Fibroblast of gingiva (primary cell): ENCODE measurements around the gene APMAP.

Experiments used
- DNase-seq: peaks from one replicate; pipeline ENCODE4 v3.0.0-alpha.2; 2011; ENCODE audit warnings: low read depth

Gene APMAP

GRCh38 chr20:24987244-24987643 lies 5.3 kb downstream of the APMAP start:
- DNase-seq: no peak

DNA sequence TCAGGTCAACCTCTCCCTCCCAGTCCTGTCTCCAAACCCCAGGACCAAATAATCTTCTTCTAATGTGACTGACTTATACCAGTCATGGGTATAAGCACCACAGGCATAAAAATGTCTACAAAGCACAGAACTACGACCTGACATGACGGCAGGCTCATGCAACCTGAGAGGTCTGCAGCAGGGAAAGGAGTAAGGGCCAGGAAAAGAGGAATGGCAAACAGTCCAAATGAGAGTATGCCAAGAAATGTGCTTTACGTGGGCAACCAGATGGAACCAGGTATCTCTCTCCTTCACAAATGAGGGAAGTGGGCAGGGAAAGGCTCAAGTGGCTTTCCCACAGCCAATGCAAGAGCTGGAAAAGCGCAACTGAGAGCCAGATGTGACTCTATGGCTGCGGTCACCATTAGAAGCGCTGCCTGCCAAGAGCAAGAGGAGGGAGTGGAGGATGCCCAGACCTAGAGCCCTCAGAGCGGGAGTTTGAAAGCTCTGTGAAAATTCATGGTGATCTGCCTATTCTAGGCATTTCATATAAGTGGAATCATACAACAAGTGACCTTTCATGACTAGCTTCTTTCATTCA lies 6.0 kb downstream of the APMAP start:
- no peak for DNase-seq

DNA sequence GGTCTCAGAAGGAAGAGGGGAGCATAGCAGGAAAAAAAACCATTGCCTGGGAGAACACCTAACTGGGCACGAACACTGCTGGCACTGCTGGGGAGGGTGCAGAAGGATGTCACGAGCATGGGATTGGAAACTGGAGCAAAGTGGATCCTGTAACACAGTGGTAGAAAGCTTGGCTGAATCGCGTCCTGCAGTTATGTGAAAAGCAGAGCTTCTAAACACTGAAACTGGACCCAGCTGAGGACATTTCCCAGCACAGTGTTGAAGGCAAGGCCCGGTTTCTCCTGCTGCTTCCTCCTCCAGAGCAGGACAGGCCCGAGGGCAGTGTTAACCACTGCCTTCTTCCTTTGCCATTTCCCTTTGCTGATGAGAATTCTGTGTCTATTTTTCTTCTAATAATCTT lies 6.7 kb downstream of the APMAP start:
- no peak for DNase-seq

DNA sequence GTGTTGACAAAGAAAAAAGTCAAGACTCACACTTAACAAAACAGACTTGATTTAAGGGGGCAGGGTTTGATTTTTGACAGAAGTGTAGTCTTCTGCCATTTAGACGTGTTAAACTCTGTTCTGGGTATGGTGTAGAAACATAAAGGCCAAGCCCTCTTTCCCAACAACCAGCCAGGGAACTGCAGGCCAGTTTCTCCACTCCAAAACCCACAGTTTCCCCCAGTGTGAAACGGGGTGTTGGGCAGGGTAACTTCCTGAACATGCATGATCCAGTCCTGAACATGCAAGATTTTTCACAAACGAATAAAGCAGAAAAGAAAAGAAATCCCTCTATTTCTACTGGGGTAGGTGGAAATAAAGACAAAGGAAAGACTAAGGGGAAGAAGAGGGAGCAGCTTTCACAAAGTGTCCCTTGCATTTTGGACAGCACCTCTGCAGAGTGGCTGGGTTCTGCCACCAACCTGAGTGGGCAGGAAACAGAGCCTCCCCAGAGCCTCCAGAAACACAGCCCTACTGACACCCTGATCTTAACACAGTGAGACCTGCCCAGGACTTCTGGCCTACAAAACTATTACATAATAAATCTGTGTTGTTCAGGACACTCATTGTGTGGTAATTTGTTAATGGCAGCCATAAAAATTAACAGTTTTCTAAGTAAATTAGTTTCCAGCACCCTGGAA lies 7.5 kb downstream of the APMAP start:
- no peak for DNase-seq

DNA sequence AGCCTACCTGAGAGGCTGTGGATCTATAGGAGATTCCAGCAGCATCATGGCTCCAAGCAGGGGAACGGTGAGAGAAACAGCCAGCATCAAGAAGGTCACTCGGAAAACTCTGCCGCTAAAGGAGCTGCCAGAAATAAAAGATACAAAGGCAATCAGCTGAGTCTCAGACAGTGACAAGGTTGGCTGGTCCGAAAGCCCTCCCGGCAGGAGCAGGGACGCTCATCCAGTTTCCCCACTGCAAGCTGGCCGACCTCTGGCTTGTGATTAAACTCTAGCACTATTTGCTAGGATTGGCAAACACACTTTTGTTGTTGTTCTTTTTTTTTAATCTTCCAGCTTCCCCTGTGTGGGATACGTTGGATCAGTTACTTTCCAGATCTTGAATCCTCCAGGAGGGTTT lies 8.7 kb downstream of the APMAP start:
- no peak for DNase-seq

GRCh38 chr20:24981790-24982189 lies 10.8 kb downstream of the APMAP start:
- no peak for DNase-seq

DNA sequence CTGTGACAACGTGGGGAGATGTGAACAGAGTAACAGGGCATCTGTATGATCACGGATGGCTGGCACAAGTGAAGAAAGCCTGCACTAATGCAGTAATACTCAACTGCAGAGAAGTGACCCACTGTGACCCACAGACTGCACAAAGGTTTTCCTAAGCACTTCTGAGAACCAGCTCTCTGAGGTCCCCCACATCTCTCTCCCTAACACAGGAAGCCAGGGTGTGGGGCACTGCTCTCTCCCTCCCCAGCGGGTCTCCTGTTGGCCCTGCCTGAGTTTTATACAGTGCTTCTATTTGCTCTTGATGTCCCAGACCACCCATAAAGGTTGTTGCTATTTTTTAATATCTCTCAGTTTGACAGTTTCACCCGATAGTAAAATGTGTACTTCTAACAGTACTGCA lies 11.3 kb downstream of the APMAP start:
- DNase-seq: no peak

DNA sequence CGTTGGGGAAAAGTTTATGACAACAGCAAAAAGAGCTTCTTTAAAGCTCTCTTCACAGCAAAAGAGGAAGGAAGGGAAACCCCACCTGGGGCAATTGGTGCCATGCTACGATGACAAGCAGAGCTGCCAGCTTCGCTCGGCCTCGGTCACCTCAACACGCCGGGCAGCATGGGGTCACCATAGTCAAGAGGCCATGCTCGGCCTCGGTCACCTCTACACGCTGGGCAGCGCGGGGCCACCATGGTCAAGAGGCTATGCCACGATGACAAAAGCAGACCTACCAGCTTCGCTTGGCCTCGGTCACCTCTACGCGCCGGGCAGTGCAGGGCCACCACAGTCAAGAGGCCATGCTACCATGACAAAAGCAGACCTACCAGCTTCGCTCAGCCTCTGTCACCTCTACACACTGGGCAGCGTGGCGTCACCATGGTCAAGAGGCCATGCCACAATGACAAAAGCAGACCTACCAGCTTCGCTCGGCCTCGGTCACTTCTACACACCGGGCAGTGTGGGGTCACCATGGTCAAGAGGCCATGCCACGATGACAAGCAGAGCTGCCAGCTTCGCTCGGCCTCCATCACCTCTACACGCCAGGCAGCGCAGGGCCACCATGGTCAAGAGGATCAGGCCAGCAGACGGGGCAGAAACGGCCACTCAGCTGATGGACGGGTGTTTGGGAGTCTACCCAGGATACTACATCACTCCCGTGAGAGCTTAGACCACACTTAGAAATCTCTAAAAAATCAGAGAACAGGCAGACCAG lies 12.1 kb downstream of the APMAP start:
- no peak for DNase-seq

- no peak for DNase-seq
Observed at GRCh38 chr20:24979036-24979960, 13.3 kb downstream of the APMAP start.

GRCh38 chr20:24978513-24978912 lies 14.0 kb downstream of the APMAP start:
- DNase-seq: no peak

DNA sequence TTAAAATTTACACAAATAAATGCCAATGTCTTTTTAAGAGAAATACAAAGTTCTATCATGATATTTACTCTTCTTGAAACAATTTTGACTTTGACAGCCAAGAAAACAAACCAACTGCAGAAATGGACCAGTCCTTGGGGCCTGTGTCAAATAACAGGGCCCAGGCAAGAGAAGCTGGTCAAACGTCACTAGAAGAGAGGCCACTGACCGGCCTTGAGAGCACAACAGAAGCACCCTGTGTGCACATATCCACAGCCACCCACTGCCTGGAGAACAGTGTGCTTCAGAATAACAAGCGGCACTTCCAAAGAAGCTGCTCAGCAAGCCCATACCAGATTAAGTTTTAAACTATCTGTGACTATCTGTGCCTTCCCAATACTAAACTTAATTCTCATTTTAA lies 14.8 kb downstream of the APMAP start:
- no peak for DNase-seq

DNA sequence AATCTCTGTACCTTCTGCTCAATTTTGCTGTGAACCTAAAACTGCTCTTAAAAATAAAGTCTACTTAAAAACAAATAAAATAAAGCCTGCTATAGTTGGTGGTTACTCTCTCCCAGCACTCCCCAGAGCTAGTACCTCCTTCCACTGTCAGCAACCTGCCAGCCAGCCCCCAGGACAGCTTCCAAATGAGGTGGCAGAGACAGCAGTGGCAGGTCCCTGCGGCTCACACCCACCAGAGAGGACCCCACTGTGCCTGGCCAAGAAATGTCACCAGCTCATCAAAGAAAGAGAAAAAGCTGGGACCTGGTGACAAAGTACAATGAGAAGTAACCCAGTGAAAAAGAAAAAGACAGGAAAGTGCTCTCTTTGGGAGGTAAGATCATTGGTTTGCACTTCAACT lies 15.2 kb downstream of the APMAP start:
- DNase-seq: no peak

DNA sequence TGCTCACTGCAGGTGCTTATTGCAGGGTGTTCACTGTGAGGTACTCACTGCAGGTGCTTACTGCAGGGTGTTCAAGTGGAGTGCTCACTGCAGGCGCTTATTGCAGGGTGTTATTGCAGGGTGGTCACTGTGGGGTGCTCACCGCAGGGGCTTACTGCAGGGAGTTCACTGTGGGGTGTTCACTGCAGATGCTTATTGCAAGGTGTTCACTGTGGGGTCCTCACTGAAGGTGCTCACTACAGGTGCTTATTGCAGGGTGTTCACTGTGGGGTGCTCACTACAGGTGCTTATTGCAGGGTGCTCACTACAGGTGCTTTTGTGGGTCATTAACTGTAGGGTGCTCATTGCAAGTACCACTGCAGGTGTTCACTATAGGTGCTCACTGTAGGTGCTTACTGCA lies 20.2 kb downstream of the APMAP start:
- no peak for DNase-seq

DNA sequence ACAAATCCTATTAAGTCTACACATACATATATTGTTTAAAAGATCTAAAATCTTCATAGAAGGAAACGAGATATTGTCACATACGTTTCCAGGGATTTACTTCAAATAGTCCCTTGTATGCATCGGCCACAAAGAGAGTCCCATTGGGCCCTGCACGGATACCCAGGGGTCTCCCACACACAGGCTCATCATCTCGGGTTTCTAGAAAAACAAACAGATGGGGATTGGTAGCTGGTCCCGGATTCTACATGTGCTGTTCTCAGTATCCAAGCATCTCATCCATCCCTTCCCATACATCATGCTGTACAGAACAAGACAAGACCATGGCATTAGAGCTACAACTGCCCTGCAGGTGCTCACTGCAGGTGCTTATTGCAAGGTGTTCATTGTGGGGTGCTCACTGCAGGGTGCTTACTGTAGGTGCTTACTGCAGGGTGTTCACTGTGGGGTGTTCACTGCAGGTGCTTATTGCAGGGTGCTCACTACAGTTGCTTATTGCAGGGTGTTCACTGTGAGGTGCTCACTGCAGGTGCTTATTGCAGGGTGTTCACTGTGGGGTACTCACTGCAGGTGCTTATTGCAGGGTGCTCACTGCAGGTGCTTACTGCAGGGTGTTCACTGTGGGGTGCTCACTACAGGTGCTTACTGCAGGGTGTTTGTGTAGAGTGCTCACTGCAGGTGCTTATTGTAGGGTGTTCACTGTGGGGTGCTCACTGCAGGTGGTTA lies 21.0 kb downstream of the APMAP start:
- no peak for DNase-seq

DNA sequence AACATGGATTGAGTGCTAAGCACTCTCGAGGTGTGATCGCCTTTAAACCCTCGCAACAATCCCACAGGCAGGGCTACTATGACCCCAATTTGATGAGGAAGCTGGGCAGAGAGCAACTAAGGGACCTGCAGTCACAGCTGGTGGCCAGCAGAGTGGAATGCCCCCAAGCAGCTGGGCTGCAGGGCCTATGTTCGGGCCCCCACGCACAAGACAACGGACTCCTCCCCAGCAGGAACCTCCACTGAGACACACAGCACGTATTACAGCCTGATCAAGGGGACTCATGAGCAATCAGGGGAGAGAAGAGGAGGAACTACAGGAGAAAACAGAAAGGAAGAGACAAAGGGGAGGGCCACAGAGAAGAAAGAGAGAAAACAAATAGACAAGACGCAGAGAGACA lies 21.8 kb downstream of the APMAP start:
- no peak for DNase-seq

GRCh38 chr20:24970030-24970553 lies 22.5 kb downstream of the APMAP start:
- DNase-seq: no peak

DNA sequence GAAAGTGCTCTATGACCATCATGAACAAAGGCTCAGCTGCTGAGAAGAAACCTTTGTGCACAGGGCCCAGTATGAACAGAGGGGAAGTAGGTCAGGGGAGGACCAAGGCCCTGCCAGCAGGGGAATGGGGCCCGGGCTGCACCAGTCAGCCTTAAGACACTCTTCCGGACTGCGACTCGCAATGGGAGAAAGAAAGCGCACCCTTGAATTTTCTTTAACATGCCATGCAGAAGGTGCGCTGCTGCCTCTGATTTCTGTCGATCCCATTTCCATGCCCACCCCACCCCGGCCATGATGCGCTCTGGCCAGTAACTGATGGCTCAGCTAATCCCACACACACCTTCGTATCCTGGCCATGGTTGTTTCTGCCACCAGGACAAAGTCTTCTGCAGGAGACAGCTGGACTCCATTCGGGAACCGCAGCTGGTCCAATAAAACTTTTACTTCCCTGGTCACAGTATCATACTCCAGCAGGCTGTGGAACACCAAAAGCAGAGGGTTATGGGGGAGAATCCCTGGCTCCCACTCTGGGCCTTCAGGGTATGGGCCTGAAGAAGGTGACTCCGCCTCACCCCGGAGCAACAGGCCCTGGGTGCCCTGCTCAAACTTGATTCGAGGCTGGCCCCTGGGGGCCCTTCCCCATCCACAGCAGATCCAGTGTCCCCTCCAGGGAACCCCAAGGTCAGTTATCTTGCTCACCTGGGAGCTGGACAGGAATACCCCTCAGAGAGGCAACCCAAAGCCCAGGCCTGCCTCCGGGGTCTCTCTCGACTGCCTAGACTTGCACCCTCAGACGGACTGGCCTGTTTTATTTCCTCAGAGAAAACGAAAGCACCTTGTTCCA lies 23.1 kb downstream of the APMAP start:
- DNase-seq: no peak

GRCh38 chr20:24968278-24968800 lies 24.2 kb downstream of the APMAP start:
- no peak for DNase-seq

- DNase-seq: no peak
Observed at GRCh38 chr20:24966317-24967012, 26.1 kb downstream of the APMAP start.
